ENCODE data around the gene ADAMTS13.

DNA sequence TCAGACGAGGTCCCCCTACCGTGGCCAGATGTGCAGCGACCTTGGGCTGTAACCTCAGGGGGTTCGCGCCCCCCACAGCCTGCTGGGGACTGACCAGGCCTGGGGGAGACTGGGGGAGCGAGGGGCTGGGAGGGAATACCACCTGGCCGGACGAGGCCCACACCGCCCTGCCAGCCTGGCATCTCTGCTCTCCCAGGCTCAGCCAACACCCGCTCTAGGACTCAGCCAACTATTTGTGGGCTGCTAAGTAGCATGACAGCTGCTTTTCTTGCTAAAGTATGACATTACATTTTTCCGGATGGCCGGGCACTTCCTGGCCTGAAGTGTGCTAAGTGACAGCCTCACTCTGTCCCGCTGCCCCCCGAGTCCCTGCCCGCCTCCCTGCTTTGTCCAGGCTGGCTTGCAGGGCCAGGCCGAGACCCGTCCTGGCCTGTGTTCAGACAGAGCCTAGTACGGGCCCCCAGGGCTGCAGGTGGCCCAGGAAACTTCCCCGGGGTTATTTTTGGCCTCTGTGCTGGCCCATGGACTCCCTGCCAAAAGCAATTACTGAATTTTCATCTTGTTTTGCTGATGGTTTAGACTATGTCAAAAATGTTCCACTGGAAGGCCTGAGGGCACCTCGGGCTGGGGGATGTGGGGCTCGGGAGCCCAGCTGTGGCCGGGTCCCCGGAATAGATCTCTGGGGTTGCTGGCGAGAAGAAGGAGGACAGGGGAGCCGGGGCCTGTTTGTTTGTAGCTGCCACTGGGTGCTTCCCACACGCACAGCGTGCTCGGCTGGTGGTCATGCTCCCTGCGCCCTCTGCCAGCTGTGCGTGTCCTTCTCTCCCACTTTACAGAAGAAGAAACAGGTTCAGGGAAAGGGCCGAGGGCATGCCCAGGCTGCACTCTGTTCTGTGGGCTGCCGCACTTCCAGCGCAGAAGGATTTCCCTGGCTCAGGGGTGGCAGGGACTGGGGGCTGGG is 70.2 kb downstream of the ADAMTS13 start:
- TF ChIP-seq, protein P1, sequence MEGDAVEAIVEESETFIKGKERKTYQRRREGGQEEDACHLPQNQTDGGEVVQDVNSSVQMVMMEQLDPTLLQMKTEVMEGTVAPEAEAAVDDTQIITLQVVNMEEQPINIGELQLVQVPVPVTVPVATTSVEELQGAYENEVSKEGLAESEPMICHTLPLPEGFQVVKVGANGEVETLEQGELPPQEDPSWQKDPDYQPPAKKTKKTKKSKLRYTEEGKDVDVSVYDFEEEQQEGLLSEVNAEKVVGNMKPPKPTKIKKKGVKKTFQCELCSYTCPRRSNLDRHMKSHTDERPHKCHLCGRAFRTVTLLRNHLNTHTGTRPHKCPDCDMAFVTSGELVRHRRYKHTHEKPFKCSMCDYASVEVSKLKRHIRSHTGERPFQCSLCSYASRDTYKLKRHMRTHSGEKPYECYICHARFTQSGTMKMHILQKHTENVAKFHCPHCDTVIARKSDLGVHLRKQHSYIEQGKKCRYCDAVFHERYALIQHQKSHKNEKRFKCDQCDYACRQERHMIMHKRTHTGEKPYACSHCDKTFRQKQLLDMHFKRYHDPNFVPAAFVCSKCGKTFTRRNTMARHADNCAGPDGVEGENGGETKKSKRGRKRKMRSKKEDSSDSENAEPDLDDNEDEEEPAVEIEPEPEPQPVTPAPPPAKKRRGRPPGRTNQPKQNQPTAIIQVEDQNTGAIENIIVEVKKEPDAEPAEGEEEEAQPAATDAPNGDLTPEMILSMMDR (IDR thresholded peaks at IDR 0.05 in 4 of 5, conservative IDR thresholded peaks at IDR 0.05 in 1 of 5) = no peak
- no peak for TF ChIP-seq POLR2A (IDR thresholded peaks at IDR 0.05)
